Naive B cell (primary cell): ENCODE data around the gene MACROH2A2. TPM values are rescaled to one million over a fixed set of nuclear protein-coding genes. Genes with fewer than 3 reads are reported as not detected.

Experiments used
- ATAC-seq, 2 donors: fragments of 150-1000 bp; cut with Tn5 transposase; 2 replicates each; pipeline ENCODE4 v1.10.0; 2021; ENCODE audit warnings: low read depth in 2 of 2, mild to moderate bottlenecking in 2 of 2, moderate library complexity in 2 of 2
- DNase-seq: peaks from one replicate; pipeline ENCODE4 v3.0.0; 2022
- H3K27ac Mint-ChIP-seq, 6 donors: one replicate each; pipeline ENCODE4 v1.8.0; 2020 to 2022; ENCODE audit warnings: mild to moderate bottlenecking in 6 of 6, mixed read lengths in 6 of 6, moderate library complexity in 5 of 6, inconsistent platforms in 2 of 6
- H3K27me3 Mint-ChIP-seq, 3 donors: one replicate each; pipeline ENCODE4 v1.8.0; 2021 to 2022; ENCODE audit warnings: mixed read lengths in 3 of 3, mild to moderate bottlenecking in 1 of 3
- H3K36me3 Mint-ChIP-seq, 2 donors: one replicate each; pipeline ENCODE4 v1.8.0; 2020 to 2022; ENCODE audit warnings: mixed read lengths in 2 of 2, inconsistent platforms in 1 of 2, mild to moderate bottlenecking in 1 of 2
- H3K4me1 Mint-ChIP-seq, 3 donors: one replicate each; pipeline ENCODE4 v1.8.0; 2020 to 2022; ENCODE audit warnings: mixed read lengths in 3 of 3, inconsistent platforms in 1 of 3, mild to moderate bottlenecking in 1 of 3, moderate library complexity in 1 of 3
- H3K4me3 Mint-ChIP-seq, 8 donors: one replicate each; pipeline ENCODE4 v1.8.0; 2020 to 2022; ENCODE audit warnings: mild to moderate bottlenecking in 8 of 8, mixed read lengths in 8 of 8, moderate library complexity in 8 of 8, inconsistent platforms in 2 of 8
- H3K9me3 Mint-ChIP-seq, 7 donors: one replicate each; pipeline ENCODE4 v1.8.0; 2020 to 2022; ENCODE audit warnings: mixed read lengths in 7 of 7, mild to moderate bottlenecking in 5 of 7, inconsistent platforms in 2 of 7, moderate library complexity in 1 of 7
- polyA plus RNA-seq, 6 donors: library from polyadenylated mRNA; unstranded; fragments of 300-500 nt; fragmentation: Illumina TruSeq; gene quantifications; one replicate each; pipeline ENCODE4 v1.2.3, GENCODE V29; 2021; ENCODE audit warnings: low read depth in 6 of 6

Gene MACROH2A2
- polyA plus RNA-seq, 6 donors from 2014 or later = not detected

DNA sequence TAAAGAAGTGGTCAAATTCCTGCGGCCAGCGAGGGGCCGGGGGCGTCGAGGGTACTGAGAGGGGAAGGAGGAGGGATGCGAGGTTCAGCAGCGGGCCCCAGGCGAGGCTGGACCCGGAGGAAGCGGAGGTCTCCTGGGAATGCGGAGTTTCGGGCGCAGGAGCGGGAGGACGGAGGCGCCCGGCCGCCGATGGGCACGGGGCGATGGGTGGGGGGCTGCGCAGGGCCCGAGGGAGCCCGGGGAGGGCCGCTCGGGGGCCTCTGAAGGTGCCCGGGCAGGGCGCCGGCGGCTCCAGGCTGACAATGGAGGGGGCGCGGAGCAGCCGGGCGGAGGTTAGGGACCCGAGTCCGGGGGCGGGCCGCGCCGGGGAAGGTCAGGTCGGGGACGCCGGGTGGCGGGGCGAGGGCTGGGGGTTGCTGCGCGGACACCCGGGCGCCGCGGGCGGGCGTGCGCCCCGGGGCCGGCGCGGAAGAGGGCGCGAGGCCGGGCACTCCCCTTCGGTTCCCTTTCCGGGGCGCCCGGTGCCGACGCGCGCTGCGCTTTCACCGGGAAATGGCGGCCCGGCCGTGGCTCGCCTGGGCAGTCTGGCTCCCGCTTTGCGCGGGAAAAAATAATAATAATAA lies 683 bp downstream of the MACROH2A2 start:
- H3K27ac Mint-ChIP-seq = no peak overlapping the region
- ATAC-seq (no peak), DNase-seq (no peak)
- no peaks in the 10 kb centered on the region for H3K36me3 Mint-ChIP-seq
- peaks cover 37 to 60% (median 55%) of the 10 kb centered on the region in 3 donors for H3K27me3 Mint-ChIP-seq
- H3K9me3 Mint-ChIP-seq = no peaks in the 10 kb centered on the region
- peak overlapping the region in 1 of 8 donors; percentile 51 for H3K4me3 Mint-ChIP-seq
- H3K4me1 Mint-ChIP-seq = peaks cover 5 to 7% (median 6%) of the 10 kb centered on the region in 3 donors

DNA sequence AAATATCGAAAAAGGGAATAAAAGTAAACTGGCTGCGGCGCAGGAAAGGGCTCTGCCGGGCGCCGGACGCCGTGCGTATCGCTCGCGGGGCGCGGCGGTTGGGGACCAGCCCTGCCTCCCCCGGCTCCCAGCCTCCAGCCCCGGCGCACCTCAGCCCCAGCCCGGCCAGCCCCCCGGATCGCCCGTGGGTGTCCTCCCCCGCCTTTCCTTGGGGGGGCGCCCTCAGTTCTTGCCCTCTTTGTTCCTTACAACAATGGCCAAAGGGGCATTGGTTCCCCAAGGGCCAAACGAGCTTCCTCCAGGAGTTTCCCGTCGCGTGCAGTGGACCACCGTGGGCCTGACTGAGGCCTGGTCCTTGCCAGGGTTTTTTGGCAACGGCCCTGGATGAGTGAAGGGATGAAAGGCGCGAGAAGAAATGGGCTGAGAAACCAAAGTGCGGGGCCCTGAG lies 1.2 kb downstream of the MACROH2A2 start:
- peaks cover 5 to 7% (median 6%) of the 10 kb centered on the region in 3 donors for H3K4me1 Mint-ChIP-seq
- H3K27me3 Mint-ChIP-seq = peaks cover 37 to 56% (median 55%) of the 10 kb centered on the region in 3 donors
- no peaks in the 10 kb centered on the region for H3K9me3 Mint-ChIP-seq
- no peak overlapping the region for H3K4me3 Mint-ChIP-seq
- no peaks in the 10 kb centered on the region for H3K36me3 Mint-ChIP-seq
- DNase-seq (no peak), ATAC-seq (no peak)
- no peak overlapping the region for H3K27ac Mint-ChIP-seq

DNA sequence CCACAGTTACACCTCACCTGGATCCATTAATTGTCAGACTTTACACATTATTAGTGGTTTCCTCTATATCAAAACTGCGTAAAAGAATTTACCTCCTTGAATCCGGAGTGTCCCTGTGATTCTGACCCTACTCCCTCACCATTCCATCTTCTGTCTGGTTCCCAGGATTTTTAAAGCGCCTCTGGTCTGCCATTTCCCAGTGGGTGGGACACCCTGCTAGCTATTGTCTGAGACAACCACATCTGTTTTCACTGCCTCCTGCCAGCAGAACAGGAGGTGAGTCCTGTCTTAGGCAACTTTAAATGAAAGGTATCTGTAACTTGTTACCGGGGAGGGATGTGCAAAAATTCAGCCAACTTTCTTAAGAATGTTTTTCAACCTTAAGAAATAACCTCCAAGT lies 2.3 kb downstream of the MACROH2A2 start:
- peaks cover 37 to 53% (median 53%) of the 10 kb centered on the region in 3 donors for H3K27me3 Mint-ChIP-seq
- H3K9me3 Mint-ChIP-seq = no peaks in the 10 kb centered on the region
- DNase-seq (no peak), ATAC-seq (no peak)
- no peaks in the 10 kb centered on the region for H3K36me3 Mint-ChIP-seq
- H3K27ac Mint-ChIP-seq = no peak overlapping the region
- peaks cover 5 to 7% (median 6%) of the 10 kb centered on the region in 3 donors for H3K4me1 Mint-ChIP-seq
- no peak overlapping the region for H3K4me3 Mint-ChIP-seq

DNA sequence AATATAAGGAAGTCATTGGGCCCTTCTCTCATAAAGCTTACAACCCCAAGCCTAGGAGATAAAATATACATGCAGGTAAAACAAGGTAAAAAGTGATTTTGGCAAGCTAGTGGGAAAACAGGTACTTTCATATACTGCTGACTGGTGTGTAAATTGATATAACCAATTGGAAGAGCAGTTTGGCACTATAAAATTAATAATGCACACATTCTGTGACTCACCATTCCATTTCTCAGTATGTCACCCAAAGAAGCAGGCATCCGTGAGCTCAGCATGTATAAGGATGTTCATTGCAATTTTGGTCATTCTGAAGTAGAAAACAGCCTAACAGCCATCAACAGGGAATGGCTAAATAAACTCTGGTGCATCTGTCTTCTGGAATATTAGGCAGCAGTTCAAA lies 2.9 kb downstream of the MACROH2A2 start:
- Mint-ChIP-seq H3K27ac (no peak overlapping the region), H3K27me3 (peaks cover 37 to 47% (median 46%) of the 10 kb centered on the region in 3 donors), H3K9me3 (no peaks in the 10 kb centered on the region), H3K36me3 (no peaks in the 10 kb centered on the region), H3K4me3 (no peak overlapping the region), H3K4me1 (peaks cover 5 to 7% (median 6%) of the 10 kb centered on the region in 3 donors)
- ATAC-seq (no peak), DNase-seq (no peak)

DNA sequence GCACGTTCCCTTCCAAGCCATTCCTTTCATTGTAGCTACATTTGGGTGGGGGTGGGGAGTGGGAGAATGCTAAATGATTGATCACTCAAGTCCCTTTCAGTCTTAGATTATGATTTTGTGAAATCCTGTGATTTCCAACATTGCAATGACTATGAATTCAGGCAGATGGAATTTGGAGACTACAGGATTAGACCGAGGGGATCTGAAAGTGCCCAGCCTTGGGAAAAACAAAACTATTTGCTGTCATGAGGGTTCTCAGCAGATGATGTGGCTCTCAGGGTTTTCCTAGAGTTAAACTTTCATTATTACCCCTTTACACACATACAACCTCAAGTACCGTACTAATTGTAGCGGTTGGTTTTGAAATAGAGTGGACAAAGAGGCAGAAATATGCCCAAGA lies 4.7 kb downstream of the MACROH2A2 start:
- no peak overlapping the region for H3K27ac Mint-ChIP-seq
- H3K4me1 Mint-ChIP-seq = peaks cover 4 to 6% (median 4%) of the 10 kb centered on the region in 3 donors
- DNase-seq = no peak
- no peaks in the 10 kb centered on the region for H3K36me3 Mint-ChIP-seq
- H3K27me3 Mint-ChIP-seq = peaks cover 21 to 29% (median 29%) of the 10 kb centered on the region in 3 donors
- ATAC-seq = no peak
- H3K9me3 Mint-ChIP-seq = no peaks in the 10 kb centered on the region
- no peak overlapping the region for H3K4me3 Mint-ChIP-seq

DNA sequence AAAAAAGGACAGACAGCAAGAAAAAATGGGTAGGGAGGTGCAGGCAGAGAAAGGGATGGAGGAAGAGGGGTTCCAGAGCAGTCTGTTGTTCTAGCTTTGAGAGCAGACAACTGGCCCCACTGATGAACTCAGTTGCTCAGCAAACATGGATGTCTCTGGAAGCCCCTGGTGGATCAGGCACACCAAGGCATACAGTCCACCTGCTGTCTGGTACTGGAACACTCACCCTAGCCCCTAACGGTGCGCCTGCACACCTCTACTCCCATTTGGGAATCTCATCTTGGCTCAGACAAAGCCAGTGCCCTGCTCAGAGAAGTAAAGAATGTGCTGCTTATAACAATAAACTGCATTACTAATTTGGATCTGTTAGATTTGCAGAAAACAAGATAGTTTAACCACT lies 7.7 kb downstream of the MACROH2A2 start:
- ATAC-seq (no peak), DNase-seq (no peak)
- no peak overlapping the region for H3K4me3 Mint-ChIP-seq
- H3K27ac Mint-ChIP-seq = no peak overlapping the region
- H3K4me1 Mint-ChIP-seq = no peaks in the 10 kb centered on the region
- no peaks in the 10 kb centered on the region for H3K36me3 Mint-ChIP-seq
- H3K27me3 Mint-ChIP-seq = peaks cover 2 to 17% (median 3%) of the 10 kb centered on the region in 3 donors
- H3K9me3 Mint-ChIP-seq = no peaks in the 10 kb centered on the region

DNA sequence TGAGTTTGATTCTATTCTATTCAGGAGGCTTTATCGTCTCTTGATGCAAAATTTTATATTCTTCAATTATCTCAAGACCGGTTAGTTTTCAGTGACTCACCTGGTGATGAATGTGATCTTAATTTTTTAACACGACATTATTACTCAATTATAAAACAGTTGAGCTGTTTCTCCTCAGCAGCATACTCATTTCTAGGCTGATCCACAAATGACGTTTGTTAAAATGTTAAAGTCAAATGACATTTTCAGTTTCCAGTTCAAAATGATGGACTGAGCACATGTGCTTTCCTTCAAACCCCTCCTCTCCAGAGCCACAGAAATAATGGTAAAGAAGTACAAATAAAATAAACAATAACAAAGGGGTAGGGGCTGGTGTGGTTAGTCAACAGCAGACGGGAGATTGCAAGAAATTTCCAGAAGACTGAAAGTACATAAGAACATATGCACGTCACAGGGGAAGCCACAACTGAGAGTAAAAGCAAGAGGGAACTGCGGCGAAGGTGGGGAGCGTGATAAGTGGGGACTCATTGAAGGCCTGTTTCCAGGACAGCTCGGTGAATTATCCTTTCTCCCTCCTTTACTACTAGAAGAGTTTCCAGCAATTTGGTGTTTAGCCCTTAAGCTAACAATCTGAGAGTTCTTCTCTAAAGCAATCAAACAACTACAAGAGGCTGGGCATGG lies 10.9 kb downstream of the MACROH2A2 start:
- ATAC-seq = no peak
- Mint-ChIP-seq H3K4me1 (no peaks in the 10 kb centered on the region), H3K36me3 (no peaks in the 10 kb centered on the region), H3K9me3 (no peaks in the 10 kb centered on the region), H3K27me3 (peaks cover 0 to 8% (median 0%) of the 10 kb centered on the region in 3 donors), H3K4me3 (no peak overlapping the region), H3K27ac (no peak overlapping the region)
- no peak for DNase-seq

DNA sequence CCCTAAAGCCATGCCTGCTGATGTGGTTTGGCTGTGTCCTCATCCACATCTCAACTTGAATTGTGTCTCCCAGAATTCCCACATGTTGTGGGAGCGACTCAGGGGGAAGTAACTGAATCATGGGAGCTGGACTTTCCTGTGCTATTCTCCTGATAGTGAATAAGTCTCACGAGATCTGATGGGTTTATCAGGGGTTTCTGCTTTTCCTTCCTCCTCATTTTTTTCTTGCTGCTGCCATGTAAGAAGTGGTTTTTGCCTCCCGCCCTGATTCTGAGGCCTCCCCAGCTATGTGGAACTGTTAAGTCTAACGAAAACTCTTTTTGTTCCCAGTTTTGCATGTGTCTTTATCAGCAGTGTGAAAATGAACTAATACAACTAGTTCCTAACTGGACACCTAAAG lies 11.8 kb downstream of the MACROH2A2 start:
- Mint-ChIP-seq H3K4me3 (no peak overlapping the region), H3K27me3 (peaks cover 0 to 8% (median 0%) of the 10 kb centered on the region in 3 donors), H3K27ac (no peak overlapping the region), H3K4me1 (no peaks in the 10 kb centered on the region), H3K36me3 (no peaks in the 10 kb centered on the region), H3K9me3 (no peaks in the 10 kb centered on the region)
- DNase-seq (no peak), ATAC-seq (no peak)

DNA sequence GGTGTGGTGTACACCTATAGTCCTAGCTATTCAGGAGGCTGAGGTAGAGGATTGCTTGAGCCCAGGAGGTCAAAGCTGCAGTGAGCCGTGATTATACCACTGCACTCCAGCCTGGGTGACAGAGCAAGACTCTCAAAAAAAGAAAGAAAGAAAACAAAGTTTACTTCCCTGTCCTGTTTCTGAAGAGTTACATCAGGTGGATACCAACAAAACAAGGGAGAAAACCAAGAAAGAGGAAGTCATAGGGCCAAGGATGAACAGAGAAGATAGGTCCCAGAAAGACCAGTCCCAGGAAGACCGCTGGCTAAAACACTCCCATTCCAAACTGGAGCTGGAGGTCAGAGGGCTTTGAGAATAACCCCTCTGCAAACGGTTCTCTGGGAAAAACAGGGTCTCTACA lies 13.5 kb downstream of the MACROH2A2 start:
- no peak overlapping the region for H3K4me3 Mint-ChIP-seq
- peaks cover 0 to 15% (median 0%) of the 10 kb centered on the region in 3 donors for H3K27me3 Mint-ChIP-seq
- ATAC-seq = no peak

DNA sequence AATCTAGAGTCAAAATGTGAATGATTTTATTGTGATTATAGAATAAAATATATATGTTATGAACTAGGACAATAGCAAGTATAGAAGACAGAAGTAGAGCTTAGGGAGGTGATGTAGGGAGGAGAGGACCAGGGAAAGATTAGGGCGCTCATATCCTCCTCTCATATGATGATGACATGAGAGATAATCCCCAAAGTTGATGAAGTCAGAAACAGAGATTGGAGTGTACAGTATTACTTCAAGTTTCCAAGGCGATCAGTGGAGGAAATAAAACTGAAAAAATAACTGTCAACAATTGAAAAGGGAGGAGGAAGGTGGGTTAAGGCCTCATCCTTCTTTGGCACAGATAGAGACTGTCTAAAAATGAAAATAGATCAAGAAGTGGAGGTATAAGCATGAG lies 14.9 kb downstream of the MACROH2A2 start:
- H3K27me3 Mint-ChIP-seq = peaks cover 0 to 15% (median 0%) of the 10 kb centered on the region in 3 donors
- no peaks in the 10 kb centered on the region for H3K36me3 Mint-ChIP-seq
- no peak overlapping the region for H3K4me3 Mint-ChIP-seq
- H3K9me3 Mint-ChIP-seq = no peaks in the 10 kb centered on the region
- DNase-seq = no peak
- H3K4me1 Mint-ChIP-seq = no peaks in the 10 kb centered on the region
- ATAC-seq = no peak
- H3K27ac Mint-ChIP-seq = no peak overlapping the region

More for the DNA sequence above, 13.5 kb downstream of the MACROH2A2 start:
- Mint-ChIP-seq H3K36me3 (no peaks in the 10 kb centered on the region), H3K27ac (peak overlapping the region in 1 of 6 donors; percentile 69), H3K9me3 (no peaks in the 10 kb centered on the region), H3K4me1 (no peaks in the 10 kb centered on the region)
- no peak for DNase-seq

DNA sequence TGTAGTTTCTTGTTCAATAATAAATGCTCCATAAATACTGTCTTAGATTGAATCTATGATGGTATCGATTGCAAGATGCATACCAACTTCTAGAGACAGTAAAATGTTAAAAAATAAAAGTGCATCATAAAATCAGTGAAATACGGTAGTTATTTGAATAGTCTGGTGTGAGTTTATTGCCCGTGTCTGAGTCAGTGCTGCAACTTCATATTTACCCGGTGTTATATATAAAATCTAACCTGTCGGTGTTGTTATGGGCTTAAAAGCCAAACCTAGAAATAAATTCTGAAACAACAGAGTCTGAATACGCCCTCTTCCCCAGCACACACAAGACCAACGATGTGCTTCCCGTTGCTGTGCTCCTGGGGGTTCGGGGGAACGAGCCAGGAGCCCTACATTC lies 16.3 kb downstream of the MACROH2A2 start:
- no peak overlapping the region for H3K27ac Mint-ChIP-seq

DNA sequence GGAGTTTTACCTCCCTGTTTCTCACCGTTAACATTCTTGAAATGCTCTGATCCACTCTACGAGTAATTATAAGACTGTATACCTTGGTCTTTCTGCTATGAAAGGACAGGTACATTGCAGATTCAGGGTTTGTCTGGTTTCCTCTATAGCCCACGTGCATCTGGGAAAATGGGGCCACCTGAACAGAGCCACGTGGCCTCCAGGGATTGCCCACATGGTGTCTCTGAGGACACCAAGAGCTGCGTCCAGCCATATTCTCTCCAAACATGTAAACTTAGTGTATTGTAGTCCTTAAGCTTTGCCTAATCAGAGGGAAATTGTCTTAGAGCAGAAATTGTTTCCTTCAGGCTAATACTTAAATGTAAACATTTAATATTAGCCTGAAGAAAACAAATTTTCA lies 16.7 kb downstream of the MACROH2A2 start:
- H3K4me3 Mint-ChIP-seq = no peak overlapping the region
- H3K36me3 Mint-ChIP-seq = no peaks in the 10 kb centered on the region
- no peaks in the 10 kb centered on the region for H3K9me3 Mint-ChIP-seq
- no peak overlapping the region for H3K27ac Mint-ChIP-seq
- ATAC-seq (no peak), DNase-seq (no peak)
- H3K27me3 Mint-ChIP-seq = peaks cover 0 to 14% (median 0%) of the 10 kb centered on the region in 3 donors
- no peaks in the 10 kb centered on the region for H3K4me1 Mint-ChIP-seq

More for the DNA sequence above, 16.3 kb downstream of the MACROH2A2 start:
- DNase-seq (no peak), ATAC-seq (no peak)
- H3K27me3 Mint-ChIP-seq = peaks cover 0 to 15% (median 0%) of the 10 kb centered on the region in 3 donors
- no peak overlapping the region for H3K4me3 Mint-ChIP-seq
- no peaks in the 10 kb centered on the region for H3K4me1 Mint-ChIP-seq
- H3K9me3 Mint-ChIP-seq = no peaks in the 10 kb centered on the region
- H3K36me3 Mint-ChIP-seq = no peaks in the 10 kb centered on the region

DNA sequence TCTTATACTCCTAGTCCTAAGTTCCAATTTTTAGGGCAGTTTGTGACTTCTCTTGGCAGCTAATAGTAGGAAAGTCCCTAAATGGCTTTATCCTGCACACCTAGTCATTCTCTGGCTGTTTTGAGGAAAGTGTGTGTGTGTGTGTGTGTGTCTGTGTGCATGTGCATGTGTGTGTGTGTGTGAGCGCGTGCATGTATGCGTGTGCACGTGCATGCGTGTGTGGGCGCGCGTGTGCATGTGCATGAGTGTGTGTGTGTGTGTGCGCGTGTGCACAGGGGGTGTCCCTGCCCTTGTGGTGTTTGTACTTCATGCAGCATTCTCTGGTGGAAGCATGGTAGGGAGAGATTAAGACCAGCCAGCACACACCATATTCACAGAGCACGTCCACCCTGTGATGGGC lies 18.2 kb downstream of the MACROH2A2 start:
- H3K9me3 Mint-ChIP-seq = no peaks in the 10 kb centered on the region
- H3K4me3 Mint-ChIP-seq = no peak overlapping the region
- DNase-seq = no peak
- no peaks in the 10 kb centered on the region for H3K4me1 Mint-ChIP-seq
- H3K27ac Mint-ChIP-seq = no peak overlapping the region
- peaks cover 0 to 8% (median 0%) of the 10 kb centered on the region in 3 donors for H3K27me3 Mint-ChIP-seq
- no peaks in the 10 kb centered on the region for H3K36me3 Mint-ChIP-seq
- no peak for ATAC-seq

DNA sequence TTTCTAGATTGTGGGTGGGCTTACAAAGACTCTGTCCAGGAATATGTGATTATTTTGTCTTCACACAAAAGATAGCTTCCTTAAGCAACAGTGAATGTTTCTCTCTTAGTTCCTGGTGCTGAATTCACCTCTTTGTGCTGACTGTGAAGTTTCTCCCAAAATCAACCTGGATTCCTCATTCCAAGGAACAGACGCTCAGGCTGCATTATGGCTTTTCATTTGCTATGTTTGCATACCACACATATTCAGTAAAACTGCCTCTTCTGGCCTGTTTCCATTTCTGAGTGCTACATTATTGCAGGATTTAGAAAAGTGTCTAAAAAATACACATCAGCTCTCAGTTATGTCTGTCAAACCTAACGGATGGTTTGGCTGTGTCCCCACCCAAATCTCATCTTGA lies 21.5 kb downstream of the MACROH2A2 start:
- DNase-seq (no peak), ATAC-seq (no peak)
- Mint-ChIP-seq H3K27me3 (peaks cover 0 to 8% (median 0%) of the 10 kb centered on the region in 3 donors), H3K9me3 (no peaks in the 10 kb centered on the region), H3K4me1 (no peaks in the 10 kb centered on the region), H3K4me3 (no peak overlapping the region), H3K36me3 (no peaks in the 10 kb centered on the region), H3K27ac (no peak overlapping the region)
